Activated naive CD4-positive, alpha-beta T cell treated with anti-CD3 and anti-CD28 coated beads, Interleukin-2, amount 10 ng/mL, durations not matched to agents 7 days and 5 days (primary cell): ENCODE measurements around the gene SIAH3.

Source experiments
- CTCF ChIA-PET: fragments of 350-600 bp; sonication (Branson Sonifier 250); formaldehyde crosslinking; loops from one replicate; lab custom pipeline; 2021; ENCODE audit warnings: antibody characterized with exemption; lab: Charles Lee
- DNase-seq: peaks from one replicate; pipeline ENCODE4 v3.0.0-alpha.2; 2020
- H3K27ac Mint-ChIP-seq: one replicate; pipeline ENCODE4 v1.8.0; 2021; ENCODE audit warnings: mild to moderate bottlenecking, moderate library complexity, mixed read lengths
- H3K27me3 Mint-ChIP-seq: one replicate; pipeline ENCODE4 v1.8.0; 2021; ENCODE audit warnings: mild to moderate bottlenecking, mixed read lengths
- H3K36me3 Mint-ChIP-seq: one replicate; pipeline ENCODE4 v1.8.0; 2021; ENCODE audit warnings: mixed read lengths
- H3K4me1 Mint-ChIP-seq: one replicate; pipeline ENCODE4 v1.8.0; 2021; ENCODE audit warnings: mixed read lengths
- H3K4me3 Mint-ChIP-seq: one replicate; pipeline ENCODE4 v1.8.0; 2021; ENCODE audit warnings: mild to moderate bottlenecking, moderate library complexity, mixed read lengths
- H3K9me3 Mint-ChIP-seq: one replicate; pipeline ENCODE4 v1.8.0; 2021; ENCODE audit warnings: mixed read lengths

The SIAH3 gene, protein sequence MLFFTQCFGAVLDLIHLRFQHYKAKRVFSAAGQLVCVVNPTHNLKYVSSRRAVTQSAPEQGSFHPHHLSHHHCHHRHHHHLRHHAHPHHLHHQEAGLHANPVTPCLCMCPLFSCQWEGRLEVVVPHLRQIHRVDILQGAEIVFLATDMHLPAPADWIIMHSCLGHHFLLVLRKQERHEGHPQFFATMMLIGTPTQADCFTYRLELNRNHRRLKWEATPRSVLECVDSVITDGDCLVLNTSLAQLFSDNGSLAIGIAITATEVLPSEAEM

GRCh38 chr13:45851171-45851921 is at the start of gene SIAH3:
SIAH3 (minus strand) TSS chr13:45851753; CDS start chr13:45851629, 124 bp downstream.
- Mint-ChIP-seq H3K9me3 (peaks cover 5% of the 10 kb centered on the region), H3K27me3 (peaks cover 51% of the 10 kb centered on the region), H3K4me3 (peak within 1 kb of the TSS; percentile 72), H3K4me1 (peaks cover 52% of the 10 kb centered on the region), H3K36me3 (no peaks in the 10 kb centered on the region), H3K27ac (peak within 1 kb of the TSS; percentile 26)
- peak; percentile 28 for DNase-seq
- CTCF ChIA-PET, result interaction anchor here (0.6 kb wide), 1 partner anchor 28 kb away, joined by 3 read pairs; no protein-coding TSS in a partner anchor

- no peak overlapping the region for H3K4me3 Mint-ChIP-seq
- peaks cover 14% of the 10 kb centered on the region for H3K27me3 Mint-ChIP-seq
- H3K36me3 Mint-ChIP-seq, result no peaks in the 10 kb centered on the region
- CTCF ChIA-PET, result interaction anchor here (0.5 kb wide), 1 partner anchor 39 kb away, joined by 3 read pairs; no protein-coding TSS in a partner anchor
- no peaks in the 10 kb centered on the region for H3K4me1 Mint-ChIP-seq
- no peak for DNase-seq
- H3K27ac Mint-ChIP-seq, result no peak overlapping the region
- H3K9me3 Mint-ChIP-seq, result no peaks in the 10 kb centered on the region
These were observed 47.9 kb upstream of the SIAH3 start for GRCh38 chr13:45899406-45899805.

DNA sequence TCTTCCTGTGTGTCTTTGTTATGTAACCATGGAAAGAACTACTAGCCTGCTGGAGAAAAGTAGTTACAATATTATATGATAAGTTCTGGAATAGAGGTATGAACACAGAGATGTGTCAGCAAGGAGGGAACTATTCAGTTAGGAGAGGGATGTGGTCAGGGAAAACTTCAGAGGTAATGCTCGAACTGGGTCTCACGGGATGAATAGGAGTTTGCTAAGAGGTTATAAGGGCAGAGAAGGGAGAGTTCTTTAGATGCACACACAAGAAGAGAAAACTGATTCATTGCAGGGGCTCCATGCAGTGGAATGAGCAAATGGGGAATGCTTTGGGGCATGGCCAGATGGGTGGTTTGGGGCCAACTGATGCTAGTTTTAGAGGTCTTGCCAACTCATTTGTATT is 46.0 kb upstream of the SIAH3 start:
- CTCF ChIA-PET, result no interaction called here
- no peak for DNase-seq
- Mint-ChIP-seq H3K27me3 (peaks cover 18% of the 10 kb centered on the region), H3K9me3 (no peaks in the 10 kb centered on the region), H3K4me1 (no peaks in the 10 kb centered on the region), H3K4me3 (no peak overlapping the region), H3K36me3 (no peaks in the 10 kb centered on the region), H3K27ac (no peak overlapping the region)

- no peaks in the 10 kb centered on the region for H3K36me3 Mint-ChIP-seq
- H3K9me3 Mint-ChIP-seq, result no peaks in the 10 kb centered on the region
- peaks cover 18% of the 10 kb centered on the region for H3K27me3 Mint-ChIP-seq
- CTCF ChIA-PET, result no interaction called here
- no peak overlapping the region for H3K27ac Mint-ChIP-seq
- no peaks in the 10 kb centered on the region for H3K4me1 Mint-ChIP-seq
- DNase-seq, result no peak
- no peak overlapping the region for H3K4me3 Mint-ChIP-seq
These were observed 44.7 kb upstream of the SIAH3 start for GRCh38 chr13:45896285-45896684.

- no peak for DNase-seq
- no peaks in the 10 kb centered on the region for H3K36me3 Mint-ChIP-seq
- H3K27ac Mint-ChIP-seq, result no peak overlapping the region
- no peak overlapping the region for H3K4me3 Mint-ChIP-seq
- H3K4me1 Mint-ChIP-seq, result no peaks in the 10 kb centered on the region
- H3K9me3 Mint-ChIP-seq, result no peaks in the 10 kb centered on the region
- H3K27me3 Mint-ChIP-seq, result peaks cover 16% of the 10 kb centered on the region
- CTCF ChIA-PET, result no interaction called here
These were observed 44.3 kb upstream of the SIAH3 start for GRCh38 chr13:45895881-45896280.

GRCh38 chr13:45892513-45892912 is 41.0 kb upstream of the SIAH3 start:
- no peaks in the 10 kb centered on the region for H3K36me3 Mint-ChIP-seq
- CTCF ChIA-PET, result no interaction called here
- DNase-seq, result no peak
- no peak overlapping the region for H3K4me3 Mint-ChIP-seq
- peaks cover 15% of the 10 kb centered on the region for H3K27me3 Mint-ChIP-seq
- no peak overlapping the region for H3K27ac Mint-ChIP-seq
- no peaks in the 10 kb centered on the region for H3K9me3 Mint-ChIP-seq
- no peaks in the 10 kb centered on the region for H3K4me1 Mint-ChIP-seq

GRCh38 chr13:45889590-45890243 is 38.2 kb upstream of the SIAH3 start:
- no peak for DNase-seq
- Mint-ChIP-seq H3K9me3 (no peaks in the 10 kb centered on the region), H3K4me3 (no peak overlapping the region), H3K27ac (no peak overlapping the region), H3K36me3 (no peaks in the 10 kb centered on the region), H3K27me3 (peaks cover 8% of the 10 kb centered on the region), H3K4me1 (no peaks in the 10 kb centered on the region)
- CTCF ChIA-PET, result no interaction called here

DNA sequence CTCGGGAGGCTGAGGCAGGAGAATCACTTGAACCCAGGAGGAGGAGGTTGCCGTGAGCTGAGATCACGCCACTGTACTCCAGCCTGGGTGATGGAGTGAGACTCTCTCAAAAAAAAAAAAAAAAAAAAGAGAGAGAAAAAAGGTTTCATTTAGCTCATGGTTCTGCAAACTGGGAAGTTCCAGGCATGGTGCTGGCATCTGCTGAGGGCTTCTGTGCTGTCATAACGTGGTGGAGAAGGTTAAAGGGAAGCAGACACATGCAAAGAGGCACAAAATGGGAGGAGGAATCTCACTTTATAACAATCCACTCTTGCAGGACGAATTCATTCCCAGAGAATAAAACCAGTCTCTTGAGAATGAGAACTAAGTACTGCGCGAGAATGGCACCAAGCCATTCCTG is 34.9 kb upstream of the SIAH3 start:
- H3K4me3 Mint-ChIP-seq, result no peak overlapping the region
- CTCF ChIA-PET, result no interaction called here
- H3K4me1 Mint-ChIP-seq, result no peaks in the 10 kb centered on the region
- no peak for DNase-seq
- H3K9me3 Mint-ChIP-seq, result no peaks in the 10 kb centered on the region
- H3K27ac Mint-ChIP-seq, result no peak overlapping the region
- H3K27me3 Mint-ChIP-seq, result peaks cover 6% of the 10 kb centered on the region
- H3K36me3 Mint-ChIP-seq, result no peaks in the 10 kb centered on the region

GRCh38 chr13:45885194-45885593 is 33.6 kb upstream of the SIAH3 start:
- H3K9me3 Mint-ChIP-seq, result no peaks in the 10 kb centered on the region
- peaks cover 6% of the 10 kb centered on the region for H3K27me3 Mint-ChIP-seq
- no peak overlapping the region for H3K27ac Mint-ChIP-seq
- H3K36me3 Mint-ChIP-seq, result no peaks in the 10 kb centered on the region
- CTCF ChIA-PET, result no interaction called here
- no peak for DNase-seq
- no peak overlapping the region for H3K4me3 Mint-ChIP-seq
- H3K4me1 Mint-ChIP-seq, result no peaks in the 10 kb centered on the region

GRCh38 chr13:45882626-45883025 is 31.1 kb upstream of the SIAH3 start:
- CTCF ChIA-PET, result no interaction called here
- Mint-ChIP-seq H3K36me3 (no peaks in the 10 kb centered on the region), H3K4me1 (no peaks in the 10 kb centered on the region), H3K4me3 (no peak overlapping the region), H3K9me3 (no peaks in the 10 kb centered on the region), H3K27ac (no peak overlapping the region), H3K27me3 (peaks cover 15% of the 10 kb centered on the region)
- no peak for DNase-seq

- Mint-ChIP-seq H3K27ac (no peak overlapping the region), H3K36me3 (no peaks in the 10 kb centered on the region), H3K4me3 (no peak overlapping the region), H3K4me1 (no peaks in the 10 kb centered on the region), H3K9me3 (no peaks in the 10 kb centered on the region), H3K27me3 (peaks cover 19% of the 10 kb centered on the region)
- DNase-seq, result no peak
- CTCF ChIA-PET, result no interaction called here
These were observed 29.8 kb upstream of the SIAH3 start for GRCh38 chr13:45881353-45881752.

GRCh38 chr13:45880242-45880641 is 28.7 kb upstream of the SIAH3 start:
- no peaks in the 10 kb centered on the region for H3K4me1 Mint-ChIP-seq
- H3K4me3 Mint-ChIP-seq, result no peak overlapping the region
- H3K27me3 Mint-ChIP-seq, result peaks cover 19% of the 10 kb centered on the region
- H3K27ac Mint-ChIP-seq, result no peak overlapping the region
- no peaks in the 10 kb centered on the region for H3K9me3 Mint-ChIP-seq
- no peak for DNase-seq
- no peaks in the 10 kb centered on the region for H3K36me3 Mint-ChIP-seq
- CTCF ChIA-PET, result no interaction called here

DNA sequence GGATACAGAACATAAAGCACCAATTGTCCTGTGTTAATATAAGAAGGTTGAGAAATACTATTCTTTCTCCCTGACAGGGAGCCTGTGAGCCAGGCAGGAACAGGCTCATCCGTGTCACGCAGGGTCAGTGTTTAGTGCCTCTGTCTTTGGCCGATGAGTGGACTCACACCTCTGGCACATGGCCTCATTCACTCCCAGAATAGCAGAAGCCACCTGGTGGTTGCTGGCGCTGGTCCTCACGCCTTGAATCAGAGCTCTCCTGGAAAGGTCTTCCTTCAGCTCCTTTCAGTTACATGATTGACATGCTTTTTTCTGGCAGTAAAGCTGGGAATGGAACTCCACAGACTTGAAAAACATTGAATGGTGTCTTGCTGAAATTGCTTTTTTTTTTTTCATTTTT is 28.1 kb upstream of the SIAH3 start:
- Mint-ChIP-seq H3K27ac (no peak overlapping the region), H3K4me3 (no peak overlapping the region), H3K36me3 (no peaks in the 10 kb centered on the region), H3K4me1 (no peaks in the 10 kb centered on the region), H3K9me3 (no peaks in the 10 kb centered on the region), H3K27me3 (peaks cover 19% of the 10 kb centered on the region)
- no peak for DNase-seq
- CTCF ChIA-PET, result interaction anchor here (0.6 to 1.4 kb wide), 2 partner anchors 72 to 256 kb away, joined by 5 read pairs; no protein-coding TSS in a partner anchor

DNA sequence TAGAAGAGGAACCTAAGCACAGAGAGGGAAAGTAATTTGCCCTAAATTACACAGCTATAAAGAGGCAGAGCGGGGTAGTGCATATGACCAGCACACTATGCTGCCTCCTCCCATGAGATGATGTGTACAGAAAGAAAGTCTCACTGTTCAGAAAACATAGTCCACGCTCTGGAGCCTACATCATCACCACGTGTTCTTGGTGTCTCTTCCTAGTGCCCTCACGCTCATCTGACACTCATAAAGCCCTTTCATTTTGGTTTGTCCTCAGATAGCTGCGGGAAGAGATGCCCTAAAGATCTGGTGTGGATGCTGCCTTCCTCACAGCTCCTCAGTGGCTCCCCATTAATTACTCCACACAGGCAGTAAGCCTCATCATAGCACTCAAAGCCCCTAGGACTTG is 27.4 kb upstream of the SIAH3 start:
- CTCF ChIA-PET, result interaction anchor here (1.4 kb wide), 1 partner anchor 72 kb away, joined by 5 read pairs; no protein-coding TSS in a partner anchor
- Mint-ChIP-seq H3K4me3 (no peak overlapping the region), H3K27me3 (peaks cover 17% of the 10 kb centered on the region), H3K9me3 (no peaks in the 10 kb centered on the region), H3K4me1 (no peaks in the 10 kb centered on the region), H3K27ac (no peak overlapping the region), H3K36me3 (no peaks in the 10 kb centered on the region)
- no peak for DNase-seq
